ENCODE data around the gene BNC2. TPM values are rescaled to one million over a fixed set of nuclear protein-coding genes. Genes with fewer than 3 reads are reported as not detected.

The BNC2 gene
- total RNA-seq, 2 experiments from 2014 or later: not detected

- ATAC-seq (no peak), DNase-seq (no peak)
- Mint-ChIP-seq H3K4me1 (ENCODE audit: low read depth) (no peaks in the 10 kb centered on the region), H3K36me3 (ENCODE audit: low read depth) (no peaks in the 10 kb centered on the region), H3K27me3 (ENCODE audit: low read depth) (no peaks in the 10 kb centered on the region), H3K9me3 (ENCODE audit: insufficient read depth) (no peaks in the 10 kb centered on the region), H3K27ac (no peak overlapping the region), H3K4me3 (no peak overlapping the region)
- CTCF ChIA-PET: no interaction called here
- POLR2A ChIA-PET: no interaction called here
These were observed 224.5 kb downstream of the BNC2 start for GRCh38 chr9:16645970-16646369.

- ChIA-PET CTCF (no interaction called here), POLR2A (no interaction called here)
- no peaks in the 10 kb centered on the region for H3K36me3 Mint-ChIP-seq (ENCODE audit: low read depth)
- H3K27ac Mint-ChIP-seq: no peak overlapping the region
- H3K4me3 Mint-ChIP-seq: no peak overlapping the region
- DNase-seq (no peak), ATAC-seq (no peak)
- H3K9me3 Mint-ChIP-seq (ENCODE audit: insufficient read depth): no peaks in the 10 kb centered on the region
- no peaks in the 10 kb centered on the region for H3K27me3 Mint-ChIP-seq (ENCODE audit: low read depth)
- H3K4me1 Mint-ChIP-seq (ENCODE audit: low read depth): no peaks in the 10 kb centered on the region
These were observed 227.9 kb downstream of the BNC2 start for GRCh38 chr9:16642421-16643109.

- POLR2A ChIA-PET: no interaction called here
- no peaks in the 10 kb centered on the region for H3K9me3 Mint-ChIP-seq (ENCODE audit: insufficient read depth)
- no peak for DNase-seq
- no peaks in the 10 kb centered on the region for H3K27me3 Mint-ChIP-seq (ENCODE audit: low read depth)
- H3K4me1 Mint-ChIP-seq (ENCODE audit: low read depth): no peaks in the 10 kb centered on the region
- no peak for ATAC-seq
- CTCF ChIA-PET: no interaction called here
- H3K27ac Mint-ChIP-seq: no peak overlapping the region
- H3K4me3 Mint-ChIP-seq: no peak overlapping the region
- H3K36me3 Mint-ChIP-seq (ENCODE audit: low read depth): no peaks in the 10 kb centered on the region
These were observed 229.8 kb downstream of the BNC2 start for GRCh38 chr9:16640649-16641048.

- ChIA-PET CTCF (interaction anchor here (0.7 to 1.2 kb wide), 2 partner anchors 21 to 46 kb away, joined by 4 read pairs; no protein-coding TSS in a partner anchor), POLR2A (no interaction called here)
- Mint-ChIP-seq H3K4me1 (ENCODE audit: low read depth) (no peaks in the 10 kb centered on the region), H3K27ac (no peak overlapping the region), H3K9me3 (ENCODE audit: insufficient read depth) (no peaks in the 10 kb centered on the region), H3K4me3 (no peak overlapping the region), H3K36me3 (ENCODE audit: low read depth) (no peaks in the 10 kb centered on the region), H3K27me3 (ENCODE audit: low read depth) (no peaks in the 10 kb centered on the region)
- no peak for DNase-seq
- no peak for ATAC-seq
These were observed 230.8 kb downstream of the BNC2 start for GRCh38 chr9:16639644-16640043.

DNA sequence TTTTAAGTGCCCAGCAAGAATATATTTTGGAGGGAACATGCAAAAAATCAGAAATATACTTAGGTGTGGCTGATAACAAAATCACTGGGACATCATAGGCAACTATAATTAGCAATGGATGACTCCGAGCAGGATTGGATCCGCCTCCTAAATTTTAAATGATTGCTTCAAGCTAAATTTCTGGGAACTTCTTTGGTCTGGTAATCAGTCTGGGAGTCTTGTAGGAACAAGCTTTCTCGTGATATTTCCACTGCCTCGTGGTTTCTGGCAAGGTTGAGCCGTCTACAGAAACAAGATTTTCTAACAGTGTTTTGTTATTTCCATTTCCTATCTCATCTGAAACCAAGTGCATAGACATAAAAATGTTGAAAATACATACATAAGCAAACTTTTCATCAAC lies 232.6 kb downstream of the BNC2 start:
- ATAC-seq (no peak), DNase-seq (no peak)
- Mint-ChIP-seq H3K27me3 (ENCODE audit: low read depth) (no peaks in the 10 kb centered on the region), H3K4me3 (no peak overlapping the region), H3K27ac (no peak overlapping the region), H3K4me1 (ENCODE audit: low read depth) (no peaks in the 10 kb centered on the region), H3K36me3 (ENCODE audit: low read depth) (no peaks in the 10 kb centered on the region), H3K9me3 (ENCODE audit: insufficient read depth) (no peaks in the 10 kb centered on the region)
- CTCF ChIA-PET: no interaction called here
- POLR2A ChIA-PET: no interaction called here

- Mint-ChIP-seq H3K4me1 (ENCODE audit: low read depth) (no peaks in the 10 kb centered on the region), H3K4me3 (no peak overlapping the region), H3K9me3 (ENCODE audit: insufficient read depth) (no peaks in the 10 kb centered on the region), H3K36me3 (ENCODE audit: low read depth) (no peaks in the 10 kb centered on the region), H3K27me3 (ENCODE audit: low read depth) (no peaks in the 10 kb centered on the region), H3K27ac (no peak overlapping the region)
- CTCF ChIA-PET: no interaction called here
- no peak for DNase-seq
- ATAC-seq: no peak
- POLR2A ChIA-PET: no interaction called here
These were observed 233.3 kb downstream of the BNC2 start for GRCh38 chr9:16637218-16637617.

GRCh38 chr9:16633794-16634193 lies 236.7 kb downstream of the BNC2 start:
- POLR2A ChIA-PET: no interaction called here
- ATAC-seq: no peak

DNA sequence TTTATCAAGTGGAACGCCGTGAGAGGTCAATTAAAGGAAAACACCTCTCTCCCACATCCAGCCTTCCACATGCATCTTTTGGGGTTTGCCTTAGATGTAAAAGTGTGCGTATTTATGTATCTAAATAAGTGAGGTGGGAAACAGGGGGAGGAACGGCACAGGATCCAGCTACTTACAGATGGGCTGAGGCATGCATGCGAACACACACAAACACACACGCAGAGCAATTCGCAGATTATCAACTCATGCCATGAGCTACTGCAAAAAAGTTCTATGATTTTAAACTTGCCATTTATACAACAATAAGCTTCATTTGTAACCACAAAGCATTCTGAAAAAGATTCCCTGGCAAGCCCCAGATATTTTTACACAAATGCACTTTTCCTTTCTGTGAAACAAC lies 242.1 kb downstream of the BNC2 start:
- ChIA-PET POLR2A (no interaction called here), CTCF (no interaction called here)
- ATAC-seq: no peak
- no peaks in the 10 kb centered on the region for H3K4me1 Mint-ChIP-seq (ENCODE audit: low read depth)
- H3K9me3 Mint-ChIP-seq (ENCODE audit: insufficient read depth): no peaks in the 10 kb centered on the region
- H3K4me3 Mint-ChIP-seq: no peak overlapping the region
- DNase-seq: no peak
- no peaks in the 10 kb centered on the region for H3K27me3 Mint-ChIP-seq (ENCODE audit: low read depth)
- no peak overlapping the region for H3K27ac Mint-ChIP-seq
- H3K36me3 Mint-ChIP-seq (ENCODE audit: low read depth): no peaks in the 10 kb centered on the region

More at GRCh38 chr9:16633794-16634193, 236.7 kb downstream of the BNC2 start:
- Mint-ChIP-seq H3K27me3 (ENCODE audit: low read depth) (no peaks in the 10 kb centered on the region), H3K36me3 (ENCODE audit: low read depth) (no peaks in the 10 kb centered on the region), H3K4me3 (no peak overlapping the region), H3K27ac (no peak overlapping the region), H3K9me3 (ENCODE audit: insufficient read depth) (no peaks in the 10 kb centered on the region), H3K4me1 (ENCODE audit: low read depth) (no peaks in the 10 kb centered on the region)
- CTCF ChIA-PET: no interaction called here
- no peak for DNase-seq

- ATAC-seq: no peak
- no peaks in the 10 kb centered on the region for H3K27me3 Mint-ChIP-seq (ENCODE audit: low read depth)
- no peak for DNase-seq
- no peak overlapping the region for H3K27ac Mint-ChIP-seq
- H3K4me1 Mint-ChIP-seq (ENCODE audit: low read depth): no peaks in the 10 kb centered on the region
- POLR2A ChIA-PET: no interaction called here
- no peaks in the 10 kb centered on the region for H3K36me3 Mint-ChIP-seq (ENCODE audit: low read depth)
- no peaks in the 10 kb centered on the region for H3K9me3 Mint-ChIP-seq (ENCODE audit: insufficient read depth)
- H3K4me3 Mint-ChIP-seq: no peak overlapping the region
- CTCF ChIA-PET: no interaction called here
These were observed 242.5 kb downstream of the BNC2 start for GRCh38 chr9:16627967-16628366.

- CTCF ChIA-PET: no interaction called here
- no peak overlapping the region for H3K27ac Mint-ChIP-seq
- POLR2A ChIA-PET: no interaction called here
- no peaks in the 10 kb centered on the region for H3K36me3 Mint-ChIP-seq (ENCODE audit: low read depth)
- DNase-seq (no peak), ATAC-seq (no peak)
- H3K9me3 Mint-ChIP-seq (ENCODE audit: insufficient read depth): no peaks in the 10 kb centered on the region
- no peak overlapping the region for H3K4me3 Mint-ChIP-seq
- no peaks in the 10 kb centered on the region for H3K27me3 Mint-ChIP-seq (ENCODE audit: low read depth)
- H3K4me1 Mint-ChIP-seq (ENCODE audit: low read depth): no peaks in the 10 kb centered on the region
These were observed 242.9 kb downstream of the BNC2 start for GRCh38 chr9:16627521-16627920.

GRCh38 chr9:16626577-16627130 lies 243.8 kb downstream of the BNC2 start:
- DNase-seq (no peak), ATAC-seq (no peak)
- CTCF ChIA-PET: no interaction called here
- Mint-ChIP-seq H3K27ac (no peak overlapping the region), H3K4me3 (no peak overlapping the region), H3K4me1 (ENCODE audit: low read depth) (no peaks in the 10 kb centered on the region), H3K9me3 (ENCODE audit: insufficient read depth) (no peaks in the 10 kb centered on the region), H3K27me3 (ENCODE audit: low read depth) (no peaks in the 10 kb centered on the region), H3K36me3 (ENCODE audit: low read depth) (no peaks in the 10 kb centered on the region)
- POLR2A ChIA-PET: no interaction called here

GRCh38 chr9:16625811-16626210 lies 244.7 kb downstream of the BNC2 start:
- POLR2A ChIA-PET: no interaction called here
- Mint-ChIP-seq H3K9me3 (ENCODE audit: insufficient read depth) (no peaks in the 10 kb centered on the region), H3K4me3 (no peak overlapping the region), H3K27me3 (ENCODE audit: low read depth) (no peaks in the 10 kb centered on the region), H3K36me3 (ENCODE audit: low read depth) (no peaks in the 10 kb centered on the region), H3K27ac (no peak overlapping the region), H3K4me1 (ENCODE audit: low read depth) (no peaks in the 10 kb centered on the region)
- CTCF ChIA-PET: no interaction called here
- ATAC-seq: no peak
- DNase-seq: no peak

GRCh38 chr9:16625161-16625631 lies 245.3 kb downstream of the BNC2 start:
- H3K4me3 Mint-ChIP-seq: no peak overlapping the region
- no peaks in the 10 kb centered on the region for H3K36me3 Mint-ChIP-seq (ENCODE audit: low read depth)
- H3K27me3 Mint-ChIP-seq (ENCODE audit: low read depth): no peaks in the 10 kb centered on the region
- H3K9me3 Mint-ChIP-seq (ENCODE audit: insufficient read depth): no peaks in the 10 kb centered on the region
- DNase-seq (no peak), ATAC-seq (no peak)
- H3K27ac Mint-ChIP-seq: no peak overlapping the region
- POLR2A ChIA-PET: no interaction called here
- CTCF ChIA-PET: no interaction called here
- H3K4me1 Mint-ChIP-seq (ENCODE audit: low read depth): no peaks in the 10 kb centered on the region

Measured in activated CD8-positive, alpha-beta T cell treated with anti-CD3 and anti-CD28 coated beads, Interleukin-2, amount 10 ng/mL, durations not matched to agents 7 days and 5 days (primary cell).